ENCODE measurements around the gene DNAH17.

DNA sequence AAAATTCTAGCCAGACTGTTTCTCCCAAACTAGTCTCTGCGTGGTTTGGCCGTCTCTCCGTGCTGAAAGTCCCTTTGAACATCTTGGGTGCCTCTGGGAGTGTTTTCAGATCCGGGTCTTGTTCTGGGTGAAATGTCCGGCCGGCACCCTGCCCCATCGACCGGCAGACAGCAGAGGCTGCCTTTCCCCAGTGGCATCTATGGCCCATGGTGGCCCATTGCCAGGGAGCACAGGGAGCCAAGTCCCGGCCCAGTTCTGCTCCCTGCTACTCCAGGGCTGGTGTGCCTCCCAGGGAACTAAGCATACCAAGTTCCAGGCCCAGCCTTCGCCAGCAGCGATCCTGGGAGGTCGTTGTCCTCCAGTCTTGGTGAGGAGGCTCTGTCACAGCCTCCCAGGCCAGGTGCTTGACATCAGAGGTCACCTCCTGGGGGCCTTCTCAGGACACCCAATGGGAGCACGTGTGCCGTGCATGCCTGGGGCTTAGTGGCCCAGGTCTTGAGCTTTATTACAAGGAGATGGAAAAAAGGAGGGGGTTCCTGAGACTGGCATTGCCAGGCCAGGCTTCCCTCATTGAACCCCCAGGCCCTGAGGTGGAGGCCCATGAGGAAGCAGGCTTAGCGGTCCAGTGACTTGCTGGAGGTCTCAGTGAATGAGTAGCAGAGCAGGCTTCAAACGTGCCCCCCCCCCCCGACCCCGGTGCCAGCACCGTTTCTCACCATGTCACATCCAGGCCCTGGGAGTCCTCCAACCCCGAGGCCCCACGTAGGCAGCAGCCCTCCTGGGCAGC is 144.8 kb downstream of the DNAH17 start:
- TF ChIP-seq CTCF (IDR thresholded peaks at IDR 0.05) (no peak), POLR2A (IDR thresholded peaks at IDR 0.05) (no peak)

All from lower leg skin (tissue), 3 donors.